Stimulated activated naive CD8-positive, alpha-beta T cell treated with anti-CD3 and anti-CD28 coated beads, Interleukin-15, Interleukin-2, amounts not matched to agents 100 ng/mL and 50 ng/mL, for 24 hours (primary cell): ENCODE results near the gene PCDHB5.
"Not testable (repeated sequence)": the region's sequence is repeated elsewhere in the genome, so short reads cannot be mapped to it uniquely, and the experiment has no call there.

ENCODE experiments used
- H3K27ac Mint-ChIP-seq: one replicate; pipeline ENCODE4 v1.8.0; 2021; ENCODE audit warnings: mild to moderate bottlenecking, mixed read lengths
- H3K27me3 Mint-ChIP-seq: one replicate; pipeline ENCODE4 v1.8.0; 2021; ENCODE audit warnings: mixed read lengths
- H3K36me3 Mint-ChIP-seq: one replicate; pipeline ENCODE4 v1.8.0; 2021; ENCODE audit warnings: low read depth, mixed read lengths
- H3K4me1 Mint-ChIP-seq: one replicate; pipeline ENCODE4 v1.8.0; 2021; ENCODE audit warnings: low read depth, mixed read lengths
- H3K4me3 Mint-ChIP-seq: one replicate; pipeline ENCODE4 v1.8.0; 2021; ENCODE audit warnings: mild to moderate bottlenecking, mixed read lengths
- H3K9me3 Mint-ChIP-seq: one replicate; pipeline ENCODE4 v1.8.0; 2021; ENCODE audit warnings: mixed read lengths

The PCDHB5 gene

GRCh38 chr5:141177577-141178191 is 42.7 kb downstream of the PCDHB5 start, which contains the start of gene PCDHB8:
Gene PCDHB8 (plus strand): TSS chr5:141177790. CDS start chr5:141178035, 245 bp downstream.
- H3K27me3 Mint-ChIP-seq = peaks cover 32% of the 10 kb centered on the region
- H3K36me3 Mint-ChIP-seq = not testable (repeated sequence)

GRCh38 chr5:141179371-141179770 is 44.4 kb downstream of the PCDHB5 start:
- H3K9me3 Mint-ChIP-seq = peaks cover 14% of the 10 kb centered on the region
- not testable (repeated sequence) for H3K4me1 Mint-ChIP-seq, H3K36me3 Mint-ChIP-seq, H3K27ac Mint-ChIP-seq, H3K4me3 Mint-ChIP-seq
- peaks cover 29% of the 10 kb centered on the region for H3K27me3 Mint-ChIP-seq

More at GRCh38 chr5:141177577-141178191, 42.7 kb downstream of the PCDHB5 start, which contains the start of gene PCDHB8:
- H3K9me3 Mint-ChIP-seq = peaks cover 16% of the 10 kb centered on the region
- not testable (repeated sequence) for H3K27ac Mint-ChIP-seq, H3K4me1 Mint-ChIP-seq, H3K4me3 Mint-ChIP-seq

- peaks cover 34% of the 10 kb centered on the region for H3K27me3 Mint-ChIP-seq
- H3K36me3 Mint-ChIP-seq = peaks cover 15% of the 10 kb centered on the region
- H3K4me1 Mint-ChIP-seq, H3K27ac Mint-ChIP-seq, H3K4me3 Mint-ChIP-seq: not testable (repeated sequence)
- H3K9me3 Mint-ChIP-seq = peaks cover 17% of the 10 kb centered on the region
These were observed 44.9 kb downstream of the PCDHB5 start for GRCh38 chr5:141179876-141180275.

- H3K4me3 Mint-ChIP-seq = no peak overlapping the region
- peaks cover 39% of the 10 kb centered on the region for H3K27me3 Mint-ChIP-seq
- no peak overlapping the region for H3K27ac Mint-ChIP-seq
- peaks cover 17% of the 10 kb centered on the region for H3K9me3 Mint-ChIP-seq
- H3K36me3 Mint-ChIP-seq = peaks cover 19% of the 10 kb centered on the region
- no peaks in the 10 kb centered on the region for H3K4me1 Mint-ChIP-seq
These were observed 45.3 kb downstream of the PCDHB5 start for GRCh38 chr5:141180313-141180712.

GRCh38 chr5:141182248-141182647 is 47.2 kb downstream of the PCDHB5 start, which contains the start of gene PCDHB16:
Gene PCDHB16 (plus strand): TSS chr5:141182387. CDS start chr5:141182560, 173 bp downstream.
- H3K27me3 Mint-ChIP-seq = peaks cover 52% of the 10 kb centered on the region

GRCh38 chr5:141184117-141184855 is 49.3 kb downstream of the PCDHB5 start:
- Mint-ChIP-seq H3K36me3 (peaks cover 23% of the 10 kb centered on the region), H3K27me3 (peaks cover 65% of the 10 kb centered on the region), H3K9me3 (peaks cover 25% of the 10 kb centered on the region)
- H3K4me1 Mint-ChIP-seq, H3K27ac Mint-ChIP-seq, H3K4me3 Mint-ChIP-seq: not testable (repeated sequence)

More at GRCh38 chr5:141182248-141182647, 47.2 kb downstream of the PCDHB5 start, which contains the start of gene PCDHB16:
- Mint-ChIP-seq H3K27ac (no peak within 1 kb of the TSS), H3K9me3 (peaks cover 17% of the 10 kb centered on the region), H3K4me3 (no peak within 1 kb of the TSS), H3K36me3 (peaks cover 19% of the 10 kb centered on the region), H3K4me1 (no peaks in the 10 kb centered on the region)

- H3K4me3 Mint-ChIP-seq = peak within 1 kb of the TSS; percentile 24
- peaks cover 75% of the 10 kb centered on the region for H3K27me3 Mint-ChIP-seq
- H3K36me3 Mint-ChIP-seq = peaks cover 19% of the 10 kb centered on the region
- no peak within 1 kb of the TSS for H3K27ac Mint-ChIP-seq
- no peaks in the 10 kb centered on the region for H3K4me1 Mint-ChIP-seq
- H3K9me3 Mint-ChIP-seq = peaks cover 28% of the 10 kb centered on the region
These were observed 52.0 kb downstream of the PCDHB5 start, which contains the start of gene PCDHB9 for GRCh38 chr5:141186897-141187512. Gene PCDHB9 (plus strand): TSS chr5:141187161. CDS start chr5:141187319, 158 bp downstream.
